ENCODE results near the gene ATP8A2.
"Not testable (repeated sequence)": the region's sequence is repeated elsewhere in the genome, so short reads cannot be mapped to it uniquely, and the experiment has no call there.

Gene ATP8A2

DNA sequence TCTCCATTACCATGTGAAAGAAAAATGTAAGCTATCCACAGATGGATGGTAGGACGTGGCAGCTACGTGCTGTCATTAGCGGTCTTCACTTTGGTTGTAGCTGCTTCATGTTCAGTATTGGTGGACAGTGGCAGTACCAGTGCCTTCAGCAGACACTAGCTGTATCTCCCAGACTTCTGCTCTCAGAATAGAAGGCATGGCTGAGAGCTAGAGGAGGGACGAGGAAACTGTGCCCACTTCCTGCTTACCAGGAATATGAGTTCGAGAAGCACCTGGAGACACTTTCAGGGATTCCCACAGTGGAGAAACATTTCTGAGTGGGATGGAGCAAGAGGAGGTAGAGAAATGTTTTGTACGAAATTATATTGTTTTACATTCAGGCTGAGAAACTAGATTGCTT is 686.9 kb downstream of the ATP8A2 start:
- DNase-seq, result no peak

DNA sequence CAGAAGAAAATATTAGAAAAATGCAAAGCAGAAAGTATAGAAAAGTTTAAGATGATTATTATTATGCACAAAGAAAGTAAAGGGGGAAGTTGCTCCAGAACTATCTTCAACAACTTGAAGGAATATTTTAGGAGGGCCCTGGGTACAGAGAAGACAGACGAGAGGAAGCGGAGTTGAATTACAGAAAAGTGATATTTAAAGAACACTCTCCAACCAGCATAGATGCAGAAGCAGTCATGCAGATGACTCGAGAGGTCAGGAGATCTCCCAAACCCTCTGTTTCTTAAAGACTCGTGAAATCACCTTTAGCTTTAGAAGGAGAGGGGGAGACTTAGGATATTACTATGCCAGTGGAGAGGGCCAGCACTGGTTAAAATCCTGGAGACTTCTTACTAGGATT is 688.6 kb downstream of the ATP8A2 start:
- DNase-seq, result no peak

DNA sequence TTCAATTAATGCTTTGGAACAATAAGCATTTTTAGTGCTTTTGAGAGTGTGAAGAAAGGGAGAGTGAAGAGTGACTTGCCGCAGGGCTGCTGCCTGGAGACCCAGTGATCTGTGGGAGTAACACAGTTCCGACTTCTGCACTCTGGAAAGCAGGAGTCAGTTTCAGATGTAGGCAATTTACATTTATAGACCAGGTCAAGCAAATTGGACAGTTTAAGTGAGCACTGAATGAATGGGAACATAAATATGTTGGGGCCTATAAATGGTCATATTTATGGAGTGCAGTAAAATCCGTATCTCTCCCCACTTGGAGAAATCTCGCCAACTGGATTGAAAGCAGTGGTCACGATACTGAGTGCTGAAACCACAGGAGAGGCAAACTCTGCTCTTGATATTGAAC is 689.5 kb downstream of the ATP8A2 start:
- DNase-seq, result no peak

DNA sequence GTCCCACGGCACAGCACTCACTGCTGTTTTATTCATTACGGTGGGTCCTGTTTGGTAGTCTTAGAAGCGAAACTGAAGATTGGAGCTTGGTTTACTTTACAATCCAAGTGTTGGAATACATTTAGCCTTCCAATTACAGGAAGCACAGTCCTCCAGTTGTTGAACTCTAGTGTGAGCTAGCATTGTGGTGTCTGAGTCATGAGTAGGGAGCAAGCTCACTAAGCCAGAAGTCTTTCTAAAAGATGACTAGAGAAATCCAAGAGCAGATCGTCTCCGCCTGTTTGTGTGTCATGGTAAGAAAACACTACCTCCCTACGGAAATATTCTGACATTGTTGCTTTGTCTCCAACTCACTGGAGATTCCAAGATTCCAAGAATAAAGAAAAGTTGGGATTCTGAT is 690.2 kb downstream of the ATP8A2 start:
- DNase-seq, result no peak

DNA sequence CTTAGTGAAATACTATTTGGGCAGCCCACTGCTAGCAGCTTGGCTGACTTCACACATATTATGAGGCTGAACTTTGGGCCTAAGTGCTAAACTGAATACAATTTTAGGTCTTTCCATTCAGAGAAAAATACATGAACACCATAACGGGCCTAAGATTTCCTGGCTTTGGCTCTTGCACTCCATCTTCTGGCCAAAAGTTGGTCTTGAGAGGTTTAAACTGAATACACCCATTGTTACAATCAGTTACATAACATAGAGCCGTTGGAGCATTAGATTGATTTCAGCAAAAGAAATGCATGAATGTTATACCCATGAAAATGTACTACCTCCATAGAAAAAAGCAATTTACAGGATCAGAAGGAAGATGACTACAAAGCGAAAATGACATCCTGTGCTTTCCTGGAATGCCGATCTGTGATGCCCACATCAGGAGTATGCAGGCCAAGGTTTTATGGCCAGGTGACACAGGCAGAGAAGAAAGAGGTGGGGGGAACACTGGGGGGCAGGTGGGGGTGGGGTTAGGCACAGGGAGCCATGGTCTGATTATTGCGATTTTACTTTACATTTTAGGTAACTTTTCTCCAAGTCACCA is 691.2 kb downstream of the ATP8A2 start:
- DNase-seq, result peak; percentile 32

DNA sequence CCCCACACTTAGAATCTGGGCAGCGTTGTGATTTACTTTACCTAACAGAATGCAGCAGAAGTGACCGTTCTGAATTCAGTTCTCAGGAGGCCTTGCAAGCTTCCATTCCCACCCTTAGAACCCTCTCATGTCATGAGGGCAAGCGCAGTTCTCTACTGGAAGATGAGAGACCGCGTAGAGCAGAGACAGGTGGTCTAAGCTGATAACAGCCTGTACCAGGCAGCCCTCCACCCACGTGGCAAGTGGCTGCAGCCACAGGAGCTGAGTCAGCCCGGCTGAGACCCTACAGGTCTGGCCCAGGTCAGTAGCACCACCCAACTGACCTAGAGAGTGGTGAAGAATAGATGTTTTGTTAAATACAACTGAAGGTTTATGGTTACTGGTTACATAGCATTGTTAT is 694.7 kb downstream of the ATP8A2 start:
- not testable (repeated sequence) for DNase-seq

DNA sequence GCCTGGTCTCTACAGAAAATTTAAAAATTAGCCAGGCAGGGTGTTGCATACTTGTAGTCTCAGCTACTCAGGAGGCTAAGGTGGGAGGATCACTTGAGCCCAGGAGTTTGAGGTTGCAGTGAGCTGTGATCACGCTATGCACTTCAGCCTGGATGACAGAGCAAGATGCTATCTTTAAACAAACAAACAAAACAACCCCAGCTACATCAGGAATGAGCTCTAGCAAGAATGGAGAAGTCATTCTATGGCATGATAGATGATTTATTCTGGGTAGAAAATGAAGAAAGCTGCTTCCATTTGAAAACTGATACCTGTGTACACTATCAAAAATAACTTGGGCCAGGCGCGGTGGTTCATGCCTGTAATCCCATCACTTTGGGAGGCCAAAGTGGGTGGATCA is 695.8 kb downstream of the ATP8A2 start:
- DNase-seq, result no peak

DNA sequence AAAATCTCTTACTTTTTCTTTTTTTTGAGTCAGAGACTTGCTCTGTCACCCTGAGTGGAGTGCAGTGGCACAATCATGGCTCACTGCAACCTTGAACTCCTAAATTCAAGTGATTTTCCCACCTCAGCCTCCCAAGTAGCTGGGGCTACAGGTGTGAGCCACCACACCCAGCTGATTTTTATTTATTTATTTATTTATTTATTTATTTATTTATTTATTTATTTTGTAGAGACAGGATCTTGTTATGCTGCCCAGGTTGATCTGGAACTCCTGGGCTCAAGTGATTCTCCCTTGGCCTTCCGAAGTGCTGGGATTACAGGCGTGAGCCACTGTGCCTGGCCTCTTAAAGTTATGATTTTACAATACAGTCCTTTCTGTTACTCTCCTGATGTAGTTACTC is 696.6 kb downstream of the ATP8A2 start:
- DNase-seq, result not testable (repeated sequence)

DNA sequence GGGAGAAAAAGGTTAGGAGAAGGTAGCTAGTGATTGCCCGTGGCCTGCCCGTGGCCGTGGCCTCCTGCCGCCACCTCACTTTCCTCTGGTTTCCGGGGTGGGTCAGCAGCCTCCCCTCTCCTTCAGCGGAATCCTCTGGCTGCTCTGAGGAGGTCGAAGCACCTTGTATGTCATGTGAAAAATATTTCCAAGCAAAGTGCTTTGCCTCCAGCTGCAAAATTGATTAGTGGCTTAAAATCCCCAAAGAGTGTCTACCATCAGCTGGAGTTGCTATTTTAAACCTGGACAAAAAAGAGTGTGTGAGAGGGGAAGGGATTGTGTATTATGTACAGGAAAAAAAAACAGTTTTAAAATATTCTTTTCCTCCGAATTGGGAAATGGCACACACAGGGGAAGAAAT is 697.9 kb downstream of the ATP8A2 start:
- DNase-seq, result not testable (repeated sequence)

DNA sequence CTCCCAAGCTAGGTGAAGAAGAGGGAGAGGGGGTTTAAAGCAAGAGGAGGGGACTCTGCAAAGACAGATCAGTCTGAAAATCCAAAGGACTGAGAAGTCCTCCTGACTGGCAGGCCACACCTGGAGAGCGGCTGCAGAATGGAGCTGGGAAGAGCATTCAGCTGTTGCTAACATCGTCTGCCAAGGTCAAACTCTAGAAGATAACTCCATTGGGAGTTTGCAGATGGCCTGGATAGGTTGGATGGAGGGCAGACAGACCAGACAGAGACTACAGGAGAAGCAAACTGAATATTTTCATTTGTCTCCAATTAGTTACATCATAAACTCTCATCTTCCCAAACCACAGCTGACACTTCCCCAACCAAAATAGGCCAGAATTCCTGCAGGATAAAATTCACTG is 699.9 kb downstream of the ATP8A2 start:
- no peak for DNase-seq

DNA sequence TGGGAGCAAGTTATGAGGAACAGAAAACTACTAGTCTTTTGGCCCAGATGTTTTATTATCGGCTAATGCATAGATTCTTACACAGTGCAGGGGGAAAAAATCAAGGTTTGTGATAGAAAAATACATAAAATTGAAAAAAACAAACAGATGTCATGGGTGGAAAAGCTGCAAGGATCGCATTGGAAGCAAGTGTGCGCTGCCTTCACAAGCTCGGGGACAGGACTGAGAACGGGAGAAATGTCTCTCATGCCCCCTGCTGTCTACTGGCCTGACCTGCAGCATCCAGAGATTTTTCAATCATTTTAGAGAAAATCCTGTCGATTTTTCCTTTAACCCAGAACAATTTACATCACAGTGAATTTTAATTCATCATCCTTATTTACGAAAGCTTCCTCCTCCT is 700.6 kb downstream of the ATP8A2 start:
- DNase-seq, result not testable (repeated sequence)

DNA sequence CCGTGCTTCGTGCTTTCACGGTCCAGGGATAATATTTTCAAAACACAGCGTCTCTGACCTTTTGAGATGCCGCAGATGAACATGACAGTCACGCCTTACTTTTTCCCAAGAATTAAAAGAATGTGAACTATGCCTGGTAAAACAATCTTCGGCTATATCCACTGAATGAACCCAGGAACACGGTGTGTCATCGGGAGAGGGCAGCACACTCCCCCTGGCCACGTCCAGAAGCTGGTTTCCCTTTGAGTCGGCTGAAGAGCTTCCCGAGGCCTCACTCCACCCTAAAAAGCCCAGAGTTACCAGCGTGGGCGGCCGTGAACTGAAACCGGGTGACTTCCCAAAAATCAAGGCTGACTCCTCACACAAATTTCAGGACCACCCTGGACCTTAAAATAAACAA is 702.9 kb downstream of the ATP8A2 start:
- no peak for DNase-seq

Measured in activated naive CD4-positive, alpha-beta T cell treated with anti-CD3 and anti-CD28 coated beads, Interleukin-2, amount 50 U/mL, for 16 hours (primary cell).